HG02938 (cell line): ENCODE measurements around the gene ZNF19.

Experiments used
- ATAC-seq: cut with Tn5 transposase; IDR thresholded peaks from one replicate; pipeline ENCODE4 v1.9.1; 2021; ENCODE audit warnings: mild to moderate bottlenecking, moderate library complexity; ENCODE audit not compliant: unreplicated experiment

ZNF19 gene

DNA sequence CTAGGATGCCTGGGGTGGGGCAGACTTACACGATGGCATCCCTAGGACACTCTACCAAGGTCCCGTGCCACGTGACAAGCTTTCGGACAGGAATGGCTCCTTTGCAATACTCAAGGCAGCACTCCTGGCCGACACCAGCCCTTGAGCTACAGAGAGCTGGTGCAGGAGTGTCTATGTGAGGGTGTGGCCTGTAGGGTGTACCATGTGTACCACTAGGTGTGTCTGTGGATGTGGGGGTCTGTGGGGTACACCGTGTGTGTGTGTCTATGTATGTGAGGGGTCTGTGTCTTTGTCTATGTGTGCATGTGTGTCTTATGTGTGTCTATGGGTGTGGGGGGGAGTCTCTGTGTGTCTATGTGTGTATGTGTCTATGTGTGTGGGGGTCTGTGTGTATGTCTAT, 45.4 kb downstream of the ZNF19 start:
- no peak for ATAC-seq

DNA sequence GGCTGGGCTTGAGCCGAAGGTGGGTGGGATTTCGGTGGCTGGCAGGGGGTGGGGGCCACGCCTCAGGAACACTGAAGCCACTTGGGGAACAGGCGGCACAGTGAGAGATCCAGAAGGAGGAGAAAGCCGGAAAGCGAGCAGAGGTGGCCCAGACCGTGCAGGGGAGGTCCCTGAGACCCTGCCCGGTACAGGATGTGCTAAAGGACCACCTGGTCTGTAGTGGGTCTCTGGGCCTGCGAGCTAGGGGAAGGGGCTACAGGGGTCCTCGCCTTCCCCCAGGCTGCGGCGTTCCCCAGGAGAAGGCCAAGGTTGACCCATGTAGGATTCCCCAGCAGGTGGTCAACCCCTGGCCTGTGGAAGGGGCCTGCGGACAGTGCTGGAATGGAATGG, 47.1 kb downstream of the ZNF19 start, which contains the start of gene TLE7:
TLE7 (minus strand) TSS at position 4 of the 390 bp plus-strand sequence. CDS start 8,730 bp downstream, outside the sequence.
- ATAC-seq: no peak

DNA sequence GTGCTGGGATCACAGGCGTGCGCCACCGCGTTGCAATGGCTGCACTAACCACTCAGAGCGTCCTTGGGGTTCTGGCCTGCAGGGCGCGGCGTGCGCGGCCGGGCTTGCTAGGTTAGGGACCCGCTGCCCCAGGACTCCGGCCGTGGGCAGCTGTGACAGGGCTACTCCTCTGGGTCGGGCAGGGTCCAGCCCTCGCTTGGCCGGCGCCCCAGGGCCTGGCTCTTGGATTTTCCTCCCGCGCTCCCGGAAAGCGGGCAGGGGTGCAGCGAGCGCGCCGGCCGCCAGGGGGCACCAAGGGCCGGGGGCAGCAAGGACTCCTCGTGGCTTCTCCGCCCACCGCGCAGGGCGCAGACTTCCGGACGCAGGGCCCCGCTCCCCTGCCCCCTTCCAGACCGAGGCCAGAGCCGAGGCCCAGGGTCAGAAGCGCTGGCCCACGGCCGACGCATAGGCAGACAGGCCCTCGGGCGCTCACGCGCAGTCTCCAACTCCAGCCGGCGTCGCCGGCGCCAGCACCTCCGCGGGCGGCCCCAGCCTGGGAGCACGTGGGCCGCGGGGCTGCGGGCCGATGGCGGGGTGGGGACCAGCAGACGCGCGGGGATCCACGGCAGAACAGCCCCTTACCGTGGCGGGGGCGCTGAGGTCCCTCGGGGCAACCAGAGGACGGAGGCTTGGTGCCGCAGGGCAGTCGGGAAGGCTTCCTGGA, 47.6 kb downstream of the ZNF19 start:
- no peak for ATAC-seq

DNA sequence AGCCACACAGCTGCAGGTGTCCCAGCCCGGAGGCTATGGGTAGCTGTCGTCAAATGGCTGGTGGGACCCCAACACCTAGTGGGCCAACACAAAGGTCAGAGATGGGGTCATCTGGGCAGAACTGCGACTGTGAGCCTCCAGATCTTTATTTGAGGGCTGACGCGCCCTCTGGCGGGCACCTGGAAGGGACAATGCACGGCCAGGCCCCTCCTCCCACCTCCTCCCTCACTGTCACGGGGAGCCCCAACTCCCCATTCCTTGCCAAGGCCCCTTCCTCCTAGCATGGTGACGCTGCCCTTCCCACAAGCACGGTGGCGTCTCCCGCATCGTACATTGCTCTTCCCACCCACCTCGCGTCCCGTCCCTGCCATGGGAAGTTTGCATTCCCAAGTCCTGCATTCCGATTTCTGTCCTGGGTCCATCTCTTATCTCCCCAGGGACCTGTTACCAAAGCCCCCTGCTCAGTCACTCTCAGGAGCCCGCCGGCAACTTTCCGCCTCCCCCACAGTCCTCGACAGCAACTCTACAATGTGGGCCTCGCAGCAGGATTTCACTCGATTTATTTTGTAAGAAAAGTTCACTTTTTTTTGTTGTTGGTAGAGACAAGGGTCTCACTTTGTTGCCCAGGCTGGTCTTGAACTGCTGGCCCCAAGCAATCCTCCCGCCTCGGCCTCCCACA, 48.3 kb downstream of the ZNF19 start:
- ATAC-seq: no peak

DNA sequence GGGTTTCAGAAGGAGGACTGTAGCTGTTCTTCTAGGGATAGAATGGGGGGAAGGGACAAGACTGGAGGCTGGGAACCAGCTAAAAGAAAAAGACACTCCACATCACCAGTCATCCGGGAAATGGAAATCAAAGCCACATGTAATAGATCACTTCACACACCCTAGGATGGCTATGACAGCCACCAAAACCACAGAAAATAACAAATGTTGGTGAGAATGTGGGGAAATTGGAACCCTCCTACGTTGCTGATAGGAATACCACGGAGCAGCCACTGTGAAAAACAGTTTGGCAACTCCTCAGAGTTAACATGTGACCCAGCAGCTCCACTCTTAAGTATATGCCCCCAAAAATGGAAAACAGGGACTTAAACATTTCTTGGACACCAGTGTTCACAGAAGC, 49.6 kb downstream of the ZNF19 start:
- no peak for ATAC-seq

DNA sequence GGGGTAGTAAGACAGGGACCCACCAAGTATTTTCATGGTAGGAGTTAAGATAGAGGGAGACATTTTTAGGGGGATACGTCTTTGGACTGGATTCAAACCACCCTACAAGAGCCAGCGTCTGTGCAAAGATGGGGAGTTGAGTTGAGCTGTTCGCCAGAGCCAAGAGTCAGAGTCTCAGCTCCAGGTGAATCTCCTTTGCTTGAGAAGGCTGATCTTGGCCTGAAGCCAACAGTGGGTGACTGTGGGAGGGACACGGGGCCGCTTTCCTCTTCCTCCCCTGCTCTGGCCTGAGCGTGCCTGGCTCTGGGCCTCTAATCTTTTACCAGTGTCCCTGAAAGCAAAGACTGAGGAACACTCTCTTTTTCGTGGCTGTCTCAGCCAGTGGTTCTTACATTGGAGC, 52.7 kb downstream of the ZNF19 start:
- no peak for ATAC-seq

DNA sequence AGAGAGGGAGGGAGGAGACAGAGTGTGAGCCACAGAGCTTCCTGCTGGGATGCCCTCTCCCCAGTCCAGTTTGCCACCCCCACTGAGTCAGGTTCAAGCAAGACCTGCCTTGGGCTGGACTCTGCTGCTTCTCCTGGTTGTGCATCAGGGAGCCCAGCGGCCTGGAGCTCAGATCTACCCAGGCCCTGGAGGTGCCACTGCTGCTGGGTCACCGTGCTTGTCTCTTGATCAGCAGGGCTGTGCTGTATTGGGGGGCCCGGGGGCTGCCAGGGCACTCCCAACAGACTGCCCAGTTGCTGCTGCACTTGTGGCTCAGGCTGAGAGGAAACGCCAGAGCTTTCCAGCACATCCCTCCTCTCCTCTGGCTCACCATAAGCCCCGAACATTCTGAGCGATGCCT, 56.2 kb downstream of the ZNF19 start:
- no peak for ATAC-seq

DNA sequence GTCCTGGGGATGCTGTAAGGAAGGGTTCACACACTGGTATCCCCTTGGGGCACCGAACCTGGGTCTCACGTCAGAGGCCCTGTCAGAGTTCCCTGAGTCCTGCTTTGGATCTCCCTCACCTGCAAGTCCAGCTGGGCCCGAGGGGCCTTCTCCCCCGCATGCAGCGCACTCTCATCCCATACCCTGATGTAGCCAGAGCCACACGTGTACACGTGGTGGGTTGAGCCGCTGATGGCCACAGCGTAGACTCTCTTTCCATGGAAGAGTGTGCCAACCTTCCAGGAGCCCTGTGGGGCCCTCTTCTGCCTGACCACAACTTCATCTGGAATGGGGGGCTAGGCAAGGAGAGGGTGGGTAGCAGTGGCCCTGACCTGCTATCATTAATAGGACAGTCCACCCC, 57.1 kb downstream of the ZNF19 start:
- no peak for ATAC-seq

DNA sequence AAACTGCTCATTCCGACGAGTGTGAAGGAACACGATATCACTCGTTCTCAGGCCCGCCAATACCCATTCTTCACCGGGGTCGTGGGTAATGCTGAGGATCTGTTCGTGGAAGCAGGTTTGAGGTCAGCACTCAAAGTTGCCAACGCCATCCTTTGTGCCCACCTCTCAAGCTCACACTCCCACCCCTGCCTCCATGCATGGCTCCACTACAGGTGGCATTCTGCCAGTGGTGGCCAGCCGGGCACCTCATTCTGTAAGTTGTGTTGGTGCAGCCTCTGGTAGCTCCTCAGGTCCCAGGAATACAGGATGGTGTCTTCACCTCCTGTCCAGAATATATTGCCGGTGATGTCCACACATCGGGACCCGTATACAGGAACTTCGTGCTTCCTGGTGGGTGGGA, 57.9 kb downstream of the ZNF19 start:
- no peak for ATAC-seq

DNA sequence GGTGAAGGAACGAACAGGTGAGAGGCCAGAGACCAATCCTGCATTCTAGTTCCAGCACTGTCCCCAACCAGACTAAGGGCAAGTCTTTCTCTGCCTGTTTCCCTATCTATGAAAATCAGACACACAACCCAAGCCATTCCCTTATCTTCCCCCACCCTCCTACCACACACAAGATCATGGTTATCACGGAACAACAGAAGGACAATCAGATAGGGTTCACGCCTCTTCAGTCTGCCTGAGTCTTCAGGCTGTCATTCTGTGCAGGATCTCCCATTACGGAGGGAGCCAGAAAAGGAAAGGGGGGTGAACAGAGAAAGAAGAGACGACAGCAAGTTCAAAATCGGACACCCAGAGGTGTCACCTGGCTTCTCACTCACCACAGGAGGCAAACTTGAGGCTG, 58.4 kb downstream of the ZNF19 start:
- no peak for ATAC-seq

DNA sequence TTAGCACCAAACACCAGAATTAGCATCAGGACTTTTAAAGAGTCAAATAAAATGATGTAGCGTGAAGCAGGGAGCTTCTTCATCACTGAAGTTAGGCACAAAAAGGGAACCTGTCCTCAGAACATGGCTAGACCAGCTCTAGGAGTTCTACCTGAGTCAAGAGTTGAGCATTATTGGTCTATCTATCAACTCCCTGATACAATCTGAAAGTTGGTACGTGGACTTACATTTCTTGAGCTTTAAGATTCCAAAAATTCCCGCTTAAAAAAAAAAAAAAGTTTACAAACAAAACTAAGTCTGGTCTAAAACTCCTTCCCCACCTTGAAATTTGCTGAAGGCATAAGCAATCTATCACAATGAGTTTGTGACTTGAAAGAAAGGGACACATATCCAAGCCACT, 59.5 kb downstream of the ZNF19 start:
- ATAC-seq: no peak

DNA sequence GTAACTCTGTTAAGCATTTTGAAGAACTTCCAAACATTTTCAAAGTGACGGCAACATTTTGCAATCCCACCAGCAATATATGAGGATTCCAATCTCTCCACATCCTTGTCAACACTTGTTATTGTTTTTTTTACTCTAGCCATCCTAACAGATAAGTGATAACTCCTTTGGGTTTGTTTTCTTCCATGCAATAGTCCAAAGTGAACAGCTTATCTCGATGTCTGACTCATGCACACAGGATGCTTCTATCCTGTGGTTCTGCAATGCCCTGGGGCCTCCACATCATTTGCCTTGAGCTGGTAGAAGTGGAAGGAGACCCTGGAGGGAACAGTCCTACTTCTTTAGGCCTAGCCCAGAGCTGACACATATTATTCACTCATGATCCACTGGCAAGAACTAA, 60.2 kb downstream of the ZNF19 start:
- ATAC-seq: no peak

DNA sequence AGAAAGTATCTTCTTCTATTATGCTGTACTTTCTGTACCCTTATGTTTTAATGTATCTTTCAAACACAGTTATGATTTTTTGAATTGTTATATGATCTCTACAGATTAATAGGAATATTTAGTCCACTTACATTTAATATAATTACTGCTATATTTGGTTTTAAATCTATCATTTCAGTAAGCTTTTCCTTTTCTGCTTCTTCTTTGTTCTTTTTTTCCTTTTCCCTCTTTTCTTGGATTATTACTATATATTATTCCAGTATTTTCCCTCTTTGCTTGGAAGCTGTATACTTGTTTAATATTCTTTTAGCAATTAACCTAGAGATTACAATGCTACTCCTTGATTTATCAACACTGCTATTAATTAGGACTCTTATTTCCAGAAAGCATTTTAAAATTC, 60.7 kb downstream of the ZNF19 start:
- no peak for ATAC-seq

DNA sequence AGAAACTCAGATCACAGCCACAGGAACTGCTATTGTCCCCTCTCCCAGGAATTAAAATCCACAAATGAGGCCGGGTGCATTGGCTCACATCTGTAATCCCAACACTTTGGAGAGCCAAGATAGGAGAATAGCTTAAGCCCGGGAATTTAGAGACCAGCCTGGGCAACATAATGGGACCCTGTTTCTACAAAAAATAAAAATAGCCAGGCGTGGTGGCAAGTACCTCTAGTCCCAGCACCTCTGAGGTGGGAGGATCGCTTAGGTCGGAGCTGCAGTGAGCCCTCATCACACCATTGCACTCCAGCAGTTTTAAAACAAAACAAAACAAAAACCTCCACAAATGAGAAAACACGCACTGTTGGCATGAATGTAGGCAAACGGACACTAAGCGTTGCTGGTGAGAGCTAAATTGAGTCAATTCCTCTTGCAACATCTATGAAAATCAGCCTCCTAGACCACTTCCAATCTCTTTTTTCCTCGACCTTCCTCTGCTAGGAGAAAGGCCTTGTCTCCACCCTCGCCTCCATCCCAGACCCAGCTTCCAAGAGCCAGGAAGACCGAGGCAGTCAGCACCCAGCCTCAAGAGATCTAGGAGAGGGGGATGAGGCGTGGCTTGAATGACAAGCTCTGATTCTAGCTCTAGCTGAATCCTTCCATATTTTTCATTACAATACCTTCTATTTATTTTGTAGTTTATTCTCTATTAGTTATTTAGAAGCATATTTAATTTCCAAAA, 62.1 kb downstream of the ZNF19 start:
- no peak for ATAC-seq

DNA sequence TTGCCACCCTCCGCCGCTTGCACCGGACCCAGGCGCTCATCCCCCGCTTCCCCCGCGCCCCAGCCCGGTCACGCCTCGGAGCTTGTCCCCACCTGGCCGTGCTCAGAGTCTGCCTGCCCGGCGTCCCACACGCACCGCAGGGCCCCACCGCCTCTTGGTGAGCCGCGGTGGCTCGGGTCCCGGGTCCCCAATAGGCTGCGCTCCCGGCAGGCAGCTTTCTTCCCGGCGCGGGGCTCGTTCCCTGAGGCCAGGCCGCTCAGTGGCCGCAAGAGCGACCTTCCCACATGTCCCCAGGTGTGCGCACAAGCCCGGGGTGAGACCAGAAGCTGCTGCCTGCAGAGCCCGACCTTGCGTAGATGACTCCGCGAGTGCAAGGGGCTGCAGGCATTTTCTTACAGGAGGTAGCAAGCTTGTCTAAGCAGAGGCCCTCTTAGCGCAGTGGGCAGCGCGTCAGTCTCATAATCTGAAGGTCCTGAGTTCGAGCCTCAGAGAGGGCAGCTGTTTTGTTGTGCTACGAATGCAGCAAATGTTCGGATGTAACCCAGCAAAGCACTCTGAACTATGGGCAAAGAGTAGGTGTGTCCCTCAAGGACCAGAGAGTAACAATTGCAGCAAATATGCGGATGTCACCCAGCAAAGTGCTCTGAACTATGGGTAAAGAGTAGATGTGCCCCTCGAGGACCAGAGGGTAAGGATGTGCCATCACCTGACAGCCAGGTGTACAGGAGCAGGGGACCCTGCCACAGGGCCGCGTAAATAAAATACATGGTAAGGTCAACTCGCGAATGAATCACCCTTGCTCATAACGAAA, 62.9 kb downstream of the ZNF19 start:
- peak; percentile 75 for ATAC-seq

DNA sequence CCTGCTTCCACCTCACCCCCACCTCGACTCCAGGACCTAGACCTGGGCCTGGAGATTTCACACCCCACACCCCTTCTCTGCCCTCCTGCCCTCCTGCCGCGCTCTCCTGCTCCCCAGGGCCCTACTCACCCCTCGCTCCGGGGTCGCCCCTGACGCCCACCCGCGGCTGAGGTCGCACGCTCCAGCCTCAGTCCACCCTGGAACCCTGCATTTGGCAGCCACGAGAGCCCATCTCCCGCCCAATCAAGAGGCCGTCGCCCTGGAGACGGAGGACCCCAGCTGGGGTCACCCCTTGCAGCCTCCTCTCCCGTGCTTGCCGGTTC, 63.4 kb downstream of the ZNF19 start:
- ATAC-seq: no peak

DNA sequence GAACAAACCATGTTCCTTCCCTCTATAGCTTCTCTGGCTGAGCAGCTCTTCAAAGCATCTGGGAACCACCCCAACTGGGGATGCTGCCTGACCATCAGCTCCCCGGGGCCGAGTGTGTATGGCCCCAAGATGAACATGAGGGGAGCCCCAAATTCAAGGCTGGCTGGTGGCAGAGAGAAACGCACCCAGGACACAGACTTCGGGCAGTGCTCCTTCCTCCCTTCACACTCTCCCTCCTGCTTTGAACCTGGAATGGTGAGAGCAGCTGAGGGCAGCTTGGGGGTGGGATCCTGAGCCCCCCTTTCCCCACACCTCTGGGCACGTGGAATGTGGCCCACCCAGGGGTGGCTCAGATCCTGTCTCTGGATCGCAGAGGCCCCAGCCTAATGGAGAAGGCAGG, 64.5 kb downstream of the ZNF19 start:
- ATAC-seq: no peak

DNA sequence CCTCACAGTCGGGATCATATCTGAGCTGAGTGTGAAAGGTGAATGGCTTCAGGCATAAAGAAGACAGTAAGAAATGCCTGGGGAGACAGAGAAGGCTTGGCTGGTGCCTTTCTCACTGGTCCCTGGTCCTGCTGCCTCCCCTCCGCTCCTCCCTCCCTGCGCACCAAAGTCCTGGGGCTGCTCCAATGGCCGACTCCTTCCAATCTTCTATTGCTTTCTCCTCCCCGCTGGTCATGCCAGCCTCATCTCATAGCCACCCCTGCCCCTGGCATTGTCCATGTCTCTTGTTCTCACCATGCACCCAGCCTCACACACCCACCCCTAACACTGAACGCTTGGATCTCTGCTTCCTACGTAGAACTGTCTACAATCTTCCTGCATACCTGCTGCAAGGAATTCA, 65.3 kb downstream of the ZNF19 start:
- no peak for ATAC-seq
